Measurements from ENCODE around the gene TNRC18. TPM values are rescaled to one million over a fixed set of nuclear protein-coding genes. Genes with fewer than 3 reads are reported as not detected.
"Not testable (repeated sequence)": the region's sequence is repeated elsewhere in the genome, so short reads cannot be mapped to it uniquely, and the experiment has no call there.

Gene TNRC18
- polyA plus RNA-seq, 3 donors from 2014 or later: 0.42 to 4.1 (median 1.0) TPM

DNA sequence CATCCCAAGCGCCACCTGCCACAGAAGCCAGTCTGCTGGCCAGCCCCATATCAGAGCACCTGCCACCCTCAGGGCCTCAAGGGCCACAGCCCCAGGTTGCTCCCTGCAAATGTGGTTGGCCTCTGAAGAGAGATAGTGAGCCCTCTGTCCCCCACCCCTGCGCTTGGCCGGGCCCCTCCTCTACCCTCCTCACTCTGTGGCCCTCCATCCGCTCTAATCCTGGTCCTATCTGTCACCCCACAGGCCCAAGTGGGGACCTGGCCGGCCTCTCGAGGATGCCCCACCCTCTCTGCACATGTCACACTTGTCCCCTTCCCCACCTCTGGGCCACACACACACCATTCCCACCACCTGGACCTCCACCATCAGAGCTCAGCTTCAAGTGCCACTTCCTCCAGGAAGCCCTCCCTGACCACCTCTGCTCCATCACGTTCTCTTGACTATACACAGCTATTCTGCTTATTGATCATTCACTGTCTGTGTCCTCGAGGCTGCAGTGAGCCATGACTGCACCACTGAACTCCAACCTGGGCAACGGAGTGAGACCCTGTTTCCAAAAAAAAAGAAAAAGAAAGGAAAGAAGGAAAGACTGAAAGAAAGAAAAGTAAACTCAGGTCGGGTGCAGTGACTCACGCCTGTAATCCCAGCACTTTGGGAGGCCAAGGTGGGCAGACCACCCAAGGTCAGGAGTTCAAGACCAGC lies 42.4 kb downstream of the TNRC18 start:
- H3K4me3 Mint-ChIP-seq: peak overlapping the region in 2 of 5 donors; percentile 30 to 48

DNA sequence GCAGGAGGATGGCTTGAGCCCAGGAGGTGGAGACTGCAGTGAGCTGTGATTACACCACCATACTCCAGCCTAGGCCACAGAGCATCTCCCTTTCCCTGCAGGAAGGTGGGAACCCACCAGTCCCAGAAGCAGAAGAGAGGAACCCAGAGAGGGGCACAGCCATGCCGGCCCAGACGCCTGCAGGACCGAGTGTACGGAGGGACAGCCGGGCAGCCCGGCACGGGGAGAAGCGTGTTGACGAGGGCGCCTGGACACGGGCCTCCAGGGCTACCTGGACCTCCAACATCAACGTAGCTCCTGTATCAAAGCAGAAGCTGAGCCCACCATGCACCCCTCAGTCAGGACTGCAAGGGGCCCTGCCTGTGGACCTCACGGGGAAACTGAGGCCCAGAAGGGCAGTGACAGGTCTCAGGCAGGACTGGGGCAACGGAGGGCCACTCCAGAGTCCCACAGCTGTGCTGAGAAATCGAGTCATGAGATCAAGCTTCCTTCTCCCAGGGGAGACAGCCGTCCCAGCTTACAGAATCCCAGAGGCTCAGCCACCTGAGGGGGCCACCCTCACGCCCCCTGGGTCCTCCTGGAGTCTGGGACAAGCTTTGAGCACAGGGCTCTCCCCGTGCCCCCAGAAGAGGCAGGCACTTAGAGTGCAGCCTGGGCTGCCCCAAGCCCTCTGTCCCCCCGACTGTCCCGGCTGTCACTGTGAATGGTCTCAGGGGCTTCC lies 43.1 kb downstream of the TNRC18 start:
- DNase-seq: no peak
- H3K27ac Mint-ChIP-seq: peak overlapping the region in 2 of 6 donors; percentile 35 to 58
- H3K4me3 Mint-ChIP-seq: peak overlapping the region in 2 of 5 donors; percentile 9 to 30
- peaks cover 0 to 7% (median 2%) of the 10 kb centered on the region in 3 donors for H3K27me3 Mint-ChIP-seq (ENCODE audit: low read depth in 3 of 3)
- H3K4me1 Mint-ChIP-seq: peaks cover 41 to 49% of the 10 kb centered on the region in 2 donors
- peaks cover 0 to 4% (median 0%) of the 10 kb centered on the region in 3 donors for H3K36me3 Mint-ChIP-seq
- H3K9me3 Mint-ChIP-seq: no peaks in the 10 kb centered on the region

More for the DNA sequence above, 42.4 kb downstream of the TNRC18 start:
- DNase-seq: no peak
- Mint-ChIP-seq H3K4me1 (peaks cover 42 to 49% of the 10 kb centered on the region in 2 donors), H3K27me3 (ENCODE audit: low read depth in 3 of 3) (peaks cover 0 to 4% (median 2%) of the 10 kb centered on the region in 3 donors), H3K27ac (peak overlapping the region; percentile 11 to 86 (median 75)), H3K36me3 (peaks cover 0 to 4% (median 0%) of the 10 kb centered on the region in 3 donors), H3K9me3 (no peaks in the 10 kb centered on the region)

GRCh38 chr7:5379546-5379945 lies 44.1 kb downstream of the TNRC18 start:
- Mint-ChIP-seq H3K4me1 (peaks cover 36 to 44% of the 10 kb centered on the region in 2 donors), H3K36me3 (peaks cover 0 to 3% (median 0%) of the 10 kb centered on the region in 3 donors), H3K4me3 (no peak overlapping the region), H3K9me3 (no peaks in the 10 kb centered on the region), H3K27me3 (ENCODE audit: low read depth in 3 of 3) (peaks cover 2 to 8% (median 2%) of the 10 kb centered on the region in 3 donors), H3K27ac (no peak overlapping the region)
- DNase-seq: no peak

GRCh38 chr7:5377816-5378215 lies 45.8 kb downstream of the TNRC18 start:
- Mint-ChIP-seq H3K36me3 (peaks cover 0 to 7% (median 0%) of the 10 kb centered on the region in 3 donors), H3K4me1 (peaks cover 20 to 27% of the 10 kb centered on the region in 2 donors), H3K4me3 (no peak overlapping the region), H3K9me3 (no peaks in the 10 kb centered on the region), H3K27me3 (ENCODE audit: low read depth in 3 of 3) (peaks cover 2 to 8% (median 4%) of the 10 kb centered on the region in 3 donors), H3K27ac (peak overlapping the region in 3 of 6 donors; percentile 41 to 87 (median 72))
- no peak for DNase-seq

DNA sequence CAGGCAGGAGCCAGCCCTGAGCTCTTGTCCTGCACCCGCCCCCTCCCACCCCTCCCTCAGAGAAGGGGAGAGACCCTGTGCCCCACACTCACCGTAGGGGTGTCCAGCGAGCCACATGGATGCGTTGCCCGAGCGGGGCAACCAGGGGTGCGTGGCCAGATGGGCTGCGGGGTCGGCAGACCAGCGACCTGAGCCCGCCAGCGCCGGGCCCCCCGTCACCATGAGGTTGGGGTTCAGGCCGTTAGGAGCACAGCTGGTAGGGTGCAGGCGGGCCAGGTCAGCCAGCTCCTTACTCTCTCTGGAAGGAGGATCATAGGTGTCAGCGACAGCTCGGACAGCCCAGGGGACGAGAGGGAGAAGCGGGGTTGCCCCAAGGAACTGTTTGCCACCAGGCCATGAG lies 46.4 kb downstream of the TNRC18 start:
- Mint-ChIP-seq H3K9me3 (no peaks in the 10 kb centered on the region), H3K27me3 (ENCODE audit: low read depth in 3 of 3) (peaks cover 2 to 8% (median 4%) of the 10 kb centered on the region in 3 donors), H3K27ac (peak overlapping the region in 1 of 6 donors; percentile 48), H3K36me3 (peaks cover 0 to 7% (median 0%) of the 10 kb centered on the region in 3 donors), H3K4me1 (peaks cover 17 to 22% of the 10 kb centered on the region in 2 donors), H3K4me3 (no peak overlapping the region)
- DNase-seq: no peak

GRCh38 chr7:5375925-5376324 lies 47.7 kb downstream of the TNRC18 start:
- no peaks in the 10 kb centered on the region for H3K9me3 Mint-ChIP-seq
- H3K4me3 Mint-ChIP-seq: no peak overlapping the region
- H3K4me1 Mint-ChIP-seq: peaks cover 6 to 8% of the 10 kb centered on the region in 2 donors
- peaks cover 2 to 5% (median 4%) of the 10 kb centered on the region in 3 donors for H3K27me3 Mint-ChIP-seq (ENCODE audit: low read depth in 3 of 3)
- peaks cover 0 to 7% (median 0%) of the 10 kb centered on the region in 3 donors for H3K36me3 Mint-ChIP-seq
- peak overlapping the region in 1 of 6 donors; percentile 45 for H3K27ac Mint-ChIP-seq
- DNase-seq: no peak

DNA sequence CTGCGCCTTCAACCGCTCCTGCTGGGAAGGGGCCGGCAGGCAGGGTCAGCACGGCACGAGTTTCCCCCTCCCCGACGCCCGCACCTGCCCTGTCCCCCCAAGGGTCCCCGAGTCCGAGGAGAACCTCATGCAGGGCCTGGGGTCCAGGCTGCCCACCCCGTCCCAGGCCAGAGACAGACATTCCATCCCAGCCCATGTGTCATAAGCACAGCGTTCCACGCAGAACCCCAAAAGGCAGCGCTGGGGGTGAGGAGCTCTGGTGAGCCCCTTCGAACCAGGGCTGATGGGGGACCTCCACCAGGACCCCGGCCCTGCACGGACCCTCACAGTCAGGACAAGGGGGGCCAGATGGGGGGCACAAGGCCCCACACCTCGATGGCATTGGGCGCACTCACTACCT lies 49.2 kb downstream of the TNRC18 start:
- peaks cover 7 to 9% of the 10 kb centered on the region in 2 donors for H3K4me1 Mint-ChIP-seq
- peaks cover 2 to 10% (median 3%) of the 10 kb centered on the region in 3 donors for H3K36me3 Mint-ChIP-seq
- H3K9me3 Mint-ChIP-seq: no peaks in the 10 kb centered on the region
- no peak overlapping the region for H3K4me3 Mint-ChIP-seq
- no peak overlapping the region for H3K27ac Mint-ChIP-seq
- peaks cover 2 to 5% (median 4%) of the 10 kb centered on the region in 3 donors for H3K27me3 Mint-ChIP-seq (ENCODE audit: low read depth in 3 of 3)
- no peak for DNase-seq

- Mint-ChIP-seq H3K27me3 (ENCODE audit: low read depth in 3 of 3) (peaks cover 2 to 5% (median 4%) of the 10 kb centered on the region in 3 donors), H3K4me1 (peaks cover 9 to 18% of the 10 kb centered on the region in 2 donors), H3K9me3 (no peaks in the 10 kb centered on the region), H3K4me3 (no peak overlapping the region), H3K27ac (peak overlapping the region in 1 of 6 donors; percentile 49), H3K36me3 (peaks cover 3 to 17% (median 6%) of the 10 kb centered on the region in 3 donors)
- DNase-seq: no peak
Observed at GRCh38 chr7:5373300-5373699, 50.3 kb downstream of the TNRC18 start.

DNA sequence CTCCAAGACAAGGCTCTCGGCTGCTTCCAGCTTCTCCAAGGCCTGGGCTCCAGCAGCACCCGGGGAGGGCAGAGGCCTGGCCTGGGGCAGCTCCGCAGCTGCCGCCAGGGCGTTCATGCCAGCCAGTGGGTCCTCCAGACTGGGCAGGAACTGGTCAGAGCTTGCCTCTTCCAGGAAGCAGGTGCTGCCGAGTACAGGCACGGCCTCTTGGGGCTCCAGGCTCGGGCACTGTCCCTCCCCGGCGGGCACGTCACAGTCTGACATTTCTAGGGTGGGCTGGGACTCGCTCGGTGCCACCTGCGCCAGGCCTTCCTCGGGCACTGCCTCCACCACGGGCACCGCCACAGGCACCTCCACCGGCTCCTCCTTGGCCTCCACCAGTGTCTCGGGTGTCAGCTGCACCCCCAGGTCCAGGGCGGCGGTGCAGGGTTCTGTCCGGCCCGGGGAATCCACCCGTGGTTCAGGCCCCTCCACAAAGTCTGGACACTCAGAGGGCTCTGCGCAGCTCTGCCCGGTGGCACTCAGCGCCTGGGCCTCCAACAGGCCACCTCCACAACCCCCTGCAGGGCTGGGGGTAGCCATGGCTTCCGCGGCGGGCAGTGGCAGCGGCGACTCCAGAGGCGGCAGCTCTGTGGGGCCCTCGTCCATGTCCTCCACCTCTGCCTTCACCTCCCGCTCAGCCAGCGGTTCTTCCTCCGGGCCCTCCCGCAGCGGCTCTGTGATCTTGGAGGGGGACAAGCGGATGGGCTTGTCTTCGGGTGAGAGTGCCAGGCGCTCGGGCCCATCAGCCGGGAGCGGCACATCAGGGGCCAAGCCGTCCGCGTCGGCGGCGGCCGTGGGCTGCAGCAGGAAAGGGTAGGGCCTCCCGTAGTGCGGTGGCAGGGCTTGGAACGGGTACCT lies 52.9 kb downstream of the TNRC18 start:
- no peak overlapping the region for H3K27ac Mint-ChIP-seq
- H3K4me3 Mint-ChIP-seq: no peak overlapping the region
- no peaks in the 10 kb centered on the region for H3K9me3 Mint-ChIP-seq
- no peak for DNase-seq
- H3K27me3 Mint-ChIP-seq (ENCODE audit: low read depth in 3 of 3): peaks cover 2 to 4% (median 2%) of the 10 kb centered on the region in 3 donors
- peaks cover 17 to 24% of the 10 kb centered on the region in 2 donors for H3K4me1 Mint-ChIP-seq
- peaks cover 3 to 17% (median 6%) of the 10 kb centered on the region in 3 donors for H3K36me3 Mint-ChIP-seq

DNA sequence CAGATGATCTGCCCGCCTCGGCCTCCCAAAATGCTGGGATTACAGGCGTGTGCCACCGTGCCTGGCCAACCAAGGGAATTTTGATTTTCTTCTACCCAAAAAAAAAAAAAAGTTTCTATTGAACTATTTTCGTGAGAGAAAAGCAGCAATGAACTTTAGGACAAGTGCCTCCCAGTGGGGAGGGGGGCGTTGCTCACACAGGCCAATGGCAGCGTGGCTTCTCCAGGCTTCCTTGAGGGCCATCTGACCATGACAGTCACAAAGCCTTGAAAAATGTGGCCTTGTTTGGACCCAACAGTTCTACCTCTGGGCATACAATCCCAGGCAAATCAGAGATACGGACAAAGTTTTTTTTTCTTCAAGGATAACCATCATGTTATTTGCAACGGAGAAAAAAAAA lies 56.0 kb downstream of the TNRC18 start:
- H3K9me3 Mint-ChIP-seq: no peaks in the 10 kb centered on the region
- peaks cover 43 to 54% of the 10 kb centered on the region in 2 donors for H3K4me1 Mint-ChIP-seq
- DNase-seq: no peak
- H3K36me3 Mint-ChIP-seq: peaks cover 3 to 10% (median 6%) of the 10 kb centered on the region in 3 donors
- no peak overlapping the region for H3K4me3 Mint-ChIP-seq
- peaks cover 0 to 4% (median 3%) of the 10 kb centered on the region in 3 donors for H3K27me3 Mint-ChIP-seq (ENCODE audit: low read depth in 3 of 3)
- H3K27ac Mint-ChIP-seq: no peak overlapping the region

GRCh38 chr7:5365976-5366625 lies 57.5 kb downstream of the TNRC18 start:
- H3K9me3 Mint-ChIP-seq; H3K27me3 Mint-ChIP-seq (ENCODE audit: low read depth in 3 of 3); H3K36me3 Mint-ChIP-seq: not testable (repeated sequence)
- H3K27ac Mint-ChIP-seq: peak overlapping the region; percentile 25 to 91 (median 80)
- H3K4me3 Mint-ChIP-seq: peak overlapping the region in 4 of 5 donors; percentile 19 to 70 (median 56)
- DNase-seq: peak; percentile 73 to 77 (median 77)
- H3K4me1 Mint-ChIP-seq: peaks cover 48 to 56% of the 10 kb centered on the region in 2 donors

DNA sequence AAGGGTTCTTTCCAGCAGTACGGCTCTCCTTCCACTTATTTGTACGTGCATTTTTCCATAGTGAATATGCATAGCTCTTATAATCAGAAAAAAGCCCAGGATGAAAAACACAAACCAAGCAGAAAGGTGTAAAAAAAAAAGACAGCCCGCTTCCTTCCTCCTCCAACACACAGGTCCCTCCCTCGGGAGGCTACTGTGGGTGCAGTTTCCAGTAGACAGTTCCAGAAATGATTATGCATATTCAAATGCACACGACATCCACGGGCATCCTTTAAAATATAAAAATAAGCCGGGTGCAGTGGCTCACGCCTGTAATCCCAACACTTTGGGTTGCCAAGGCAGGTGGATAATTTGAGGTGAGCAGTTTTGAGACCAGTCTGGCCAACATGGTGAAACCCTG lies 59.9 kb downstream of the TNRC18 start:
- no peak for DNase-seq
- no peaks in the 10 kb centered on the region for H3K9me3 Mint-ChIP-seq
- peaks cover 3 to 7% (median 6%) of the 10 kb centered on the region in 3 donors for H3K27me3 Mint-ChIP-seq (ENCODE audit: low read depth in 3 of 3)
- H3K4me3 Mint-ChIP-seq: peak overlapping the region; percentile 61 to 81 (median 69)
- peaks cover 64 to 68% of the 10 kb centered on the region in 2 donors for H3K4me1 Mint-ChIP-seq
- H3K27ac Mint-ChIP-seq: peak overlapping the region; percentile 11 to 85 (median 77)
- H3K36me3 Mint-ChIP-seq: peaks cover 4 to 17% (median 4%) of the 10 kb centered on the region in 3 donors
